Esophagus squamous epithelium (tissue), 4 donors: ENCODE data around the gene DHRS1.

Experiments used
- POLR2A ChIP-seq, 4 donors: fragments of 450-650 bp; IDR thresholded peaks; one replicate each; pipeline ENCODE4 v1.6.1; 2017; ENCODE audit warnings: antibody characterized with exemption in 4 of 4, mild to moderate bottlenecking in 4 of 4, moderate library complexity in 3 of 4
- TF ChIP-seq, protein P1 (sequence below), 6 experiments: fragments of 450-650 bp in 4 of 6; fragments of 200-600 bp in 2 of 6; sonication (generic) in 2 of 6; IDR thresholded peaks; one replicate each; pipeline ENCODE4 v1.5.1; 2016 to 2019; ENCODE audit warnings: antibody characterized with exemption in 6 of 6, mild to moderate bottlenecking in 4 of 6, moderate library complexity in 4 of 6

- TF ChIP-seq, protein P1, sequence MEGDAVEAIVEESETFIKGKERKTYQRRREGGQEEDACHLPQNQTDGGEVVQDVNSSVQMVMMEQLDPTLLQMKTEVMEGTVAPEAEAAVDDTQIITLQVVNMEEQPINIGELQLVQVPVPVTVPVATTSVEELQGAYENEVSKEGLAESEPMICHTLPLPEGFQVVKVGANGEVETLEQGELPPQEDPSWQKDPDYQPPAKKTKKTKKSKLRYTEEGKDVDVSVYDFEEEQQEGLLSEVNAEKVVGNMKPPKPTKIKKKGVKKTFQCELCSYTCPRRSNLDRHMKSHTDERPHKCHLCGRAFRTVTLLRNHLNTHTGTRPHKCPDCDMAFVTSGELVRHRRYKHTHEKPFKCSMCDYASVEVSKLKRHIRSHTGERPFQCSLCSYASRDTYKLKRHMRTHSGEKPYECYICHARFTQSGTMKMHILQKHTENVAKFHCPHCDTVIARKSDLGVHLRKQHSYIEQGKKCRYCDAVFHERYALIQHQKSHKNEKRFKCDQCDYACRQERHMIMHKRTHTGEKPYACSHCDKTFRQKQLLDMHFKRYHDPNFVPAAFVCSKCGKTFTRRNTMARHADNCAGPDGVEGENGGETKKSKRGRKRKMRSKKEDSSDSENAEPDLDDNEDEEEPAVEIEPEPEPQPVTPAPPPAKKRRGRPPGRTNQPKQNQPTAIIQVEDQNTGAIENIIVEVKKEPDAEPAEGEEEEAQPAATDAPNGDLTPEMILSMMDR (IDR thresholded peaks at IDR 0.05) = no peak
- TF ChIP-seq POLR2A (IDR thresholded peaks at IDR 0.05) = no peak
These were observed 47.6 kb upstream of the DHRS1 start for GRCh38 chr14:24347134-24347533.
